Rectal smooth muscle tissue (tissue), 1 donor: ENCODE results near the gene GPR26.

Experiments used
- H3K27ac ChIP-seq: one replicate; pipeline ENCODE4 v1.7.0; 2013; ENCODE audit warnings: low read depth, low read length, inconsistent platforms
- H3K27me3 ChIP-seq: one replicate; pipeline ENCODE4 v1.7.0; 2013; ENCODE audit warnings: low read length; ENCODE audit not compliant: control insufficient read depth, insufficient read depth
- H3K36me3 ChIP-seq: one replicate; pipeline ENCODE4 v1.7.0; 2013; ENCODE audit warnings: low read length; ENCODE audit not compliant: control insufficient read depth, insufficient read depth
- H3K4me1 ChIP-seq: one replicate; pipeline ENCODE4 v1.7.0; 2013; ENCODE audit warnings: low read length; ENCODE audit not compliant: control insufficient read depth, insufficient read depth
- H3K4me3 ChIP-seq: one replicate; pipeline ENCODE4 v1.7.0; 2013; ENCODE audit warnings: low read length
- H3K9ac ChIP-seq: one replicate; pipeline ENCODE4 v1.7.0; 2013; ENCODE audit warnings: low read length

Gene GPR26

GRCh38 chr10:123635745-123636144, 30.4 kb upstream of the GPR26 start:
- Histone ChIP-seq H3K4me3 (no peak overlapping the region), H3K9ac (no peak overlapping the region), H3K36me3 (no peaks in the 10 kb centered on the region), H3K4me1 (no peaks in the 10 kb centered on the region), H3K27ac (no peak overlapping the region), H3K27me3 (no peaks in the 10 kb centered on the region)

- H3K36me3 ChIP-seq: no peaks in the 10 kb centered on the region
- no peaks in the 10 kb centered on the region for H3K4me1 ChIP-seq
- no peaks in the 10 kb centered on the region for H3K27me3 ChIP-seq
- no peak overlapping the region for H3K9ac ChIP-seq
- H3K27ac ChIP-seq: no peak overlapping the region
- no peak overlapping the region for H3K4me3 ChIP-seq
Observed at GRCh38 chr10:123636598-123637325, 29.4 kb upstream of the GPR26 start.

GRCh38 chr10:123637326-123637880, 28.8 kb upstream of the GPR26 start:
- Histone ChIP-seq H3K27me3 (no peaks in the 10 kb centered on the region), H3K27ac (no peak overlapping the region), H3K4me1 (no peaks in the 10 kb centered on the region), H3K9ac (no peak overlapping the region), H3K4me3 (no peak overlapping the region), H3K36me3 (no peaks in the 10 kb centered on the region)

GRCh38 chr10:123639131-123639530, 27.0 kb upstream of the GPR26 start:
- Histone ChIP-seq H3K4me3 (no peak overlapping the region), H3K4me1 (no peaks in the 10 kb centered on the region), H3K27ac (no peak overlapping the region), H3K9ac (no peak overlapping the region), H3K36me3 (no peaks in the 10 kb centered on the region), H3K27me3 (no peaks in the 10 kb centered on the region)

- Histone ChIP-seq H3K36me3 (no peaks in the 10 kb centered on the region), H3K27me3 (no peaks in the 10 kb centered on the region), H3K4me1 (no peaks in the 10 kb centered on the region), H3K27ac (no peak overlapping the region), H3K9ac (no peak overlapping the region), H3K4me3 (no peak overlapping the region)
Observed at GRCh38 chr10:123640016-123640535, 26.1 kb upstream of the GPR26 start.

- Histone ChIP-seq H3K4me3 (no peak overlapping the region), H3K27me3 (no peaks in the 10 kb centered on the region), H3K4me1 (no peaks in the 10 kb centered on the region), H3K9ac (no peak overlapping the region), H3K27ac (no peak overlapping the region), H3K36me3 (no peaks in the 10 kb centered on the region)
Observed at GRCh38 chr10:123642293-123642692, 23.9 kb upstream of the GPR26 start.

- Histone ChIP-seq H3K27ac (no peak overlapping the region), H3K36me3 (no peaks in the 10 kb centered on the region), H3K4me1 (no peaks in the 10 kb centered on the region), H3K9ac (no peak overlapping the region), H3K4me3 (no peak overlapping the region), H3K27me3 (no peaks in the 10 kb centered on the region)
Observed at GRCh38 chr10:123642697-123643096, 23.5 kb upstream of the GPR26 start.

GRCh38 chr10:123643315-123643714, 22.8 kb upstream of the GPR26 start:
- H3K27me3 ChIP-seq: no peaks in the 10 kb centered on the region
- no peaks in the 10 kb centered on the region for H3K4me1 ChIP-seq
- H3K4me3 ChIP-seq: no peak overlapping the region

GRCh38 chr10:123645016-123645415, 21.1 kb upstream of the GPR26 start:
- no peaks in the 10 kb centered on the region for H3K27me3 ChIP-seq
- H3K4me3 ChIP-seq: no peak overlapping the region
- H3K36me3 ChIP-seq: no peaks in the 10 kb centered on the region
- H3K27ac ChIP-seq: no peak overlapping the region
- no peak overlapping the region for H3K9ac ChIP-seq
- H3K4me1 ChIP-seq: no peaks in the 10 kb centered on the region

More at GRCh38 chr10:123643315-123643714, 22.8 kb upstream of the GPR26 start:
- Histone ChIP-seq H3K36me3 (no peaks in the 10 kb centered on the region), H3K9ac (no peak overlapping the region), H3K27ac (no peak overlapping the region)

GRCh38 chr10:123645615-123646014, 20.5 kb upstream of the GPR26 start:
- H3K27ac ChIP-seq: no peak overlapping the region
- no peaks in the 10 kb centered on the region for H3K27me3 ChIP-seq
- no peaks in the 10 kb centered on the region for H3K4me1 ChIP-seq
- no peak overlapping the region for H3K9ac ChIP-seq
- no peaks in the 10 kb centered on the region for H3K36me3 ChIP-seq
- no peak overlapping the region for H3K4me3 ChIP-seq

GRCh38 chr10:123648595-123648994, 17.6 kb upstream of the GPR26 start:
- Histone ChIP-seq H3K27ac (no peak overlapping the region), H3K9ac (no peak overlapping the region), H3K27me3 (no peaks in the 10 kb centered on the region)

GRCh38 chr10:123649676-123650075, 16.5 kb upstream of the GPR26 start:
- Histone ChIP-seq H3K27me3 (no peaks in the 10 kb centered on the region), H3K4me3 (no peak overlapping the region), H3K9ac (no peak overlapping the region), H3K27ac (no peak overlapping the region), H3K4me1 (no peaks in the 10 kb centered on the region), H3K36me3 (no peaks in the 10 kb centered on the region)

More at GRCh38 chr10:123648595-123648994, 17.6 kb upstream of the GPR26 start:
- Histone ChIP-seq H3K4me1 (no peaks in the 10 kb centered on the region), H3K4me3 (no peak overlapping the region), H3K36me3 (no peaks in the 10 kb centered on the region)
